ENCODE measurements around the gene EEF1G. TPM values are rescaled to one million over a fixed set of nuclear protein-coding genes. Genes with fewer than 3 reads are reported as not detected.

The EEF1G gene
- total RNA-seq, 1 donor from 2014 or later = 928 TPM

- TF ChIP-seq, protein P1, sequence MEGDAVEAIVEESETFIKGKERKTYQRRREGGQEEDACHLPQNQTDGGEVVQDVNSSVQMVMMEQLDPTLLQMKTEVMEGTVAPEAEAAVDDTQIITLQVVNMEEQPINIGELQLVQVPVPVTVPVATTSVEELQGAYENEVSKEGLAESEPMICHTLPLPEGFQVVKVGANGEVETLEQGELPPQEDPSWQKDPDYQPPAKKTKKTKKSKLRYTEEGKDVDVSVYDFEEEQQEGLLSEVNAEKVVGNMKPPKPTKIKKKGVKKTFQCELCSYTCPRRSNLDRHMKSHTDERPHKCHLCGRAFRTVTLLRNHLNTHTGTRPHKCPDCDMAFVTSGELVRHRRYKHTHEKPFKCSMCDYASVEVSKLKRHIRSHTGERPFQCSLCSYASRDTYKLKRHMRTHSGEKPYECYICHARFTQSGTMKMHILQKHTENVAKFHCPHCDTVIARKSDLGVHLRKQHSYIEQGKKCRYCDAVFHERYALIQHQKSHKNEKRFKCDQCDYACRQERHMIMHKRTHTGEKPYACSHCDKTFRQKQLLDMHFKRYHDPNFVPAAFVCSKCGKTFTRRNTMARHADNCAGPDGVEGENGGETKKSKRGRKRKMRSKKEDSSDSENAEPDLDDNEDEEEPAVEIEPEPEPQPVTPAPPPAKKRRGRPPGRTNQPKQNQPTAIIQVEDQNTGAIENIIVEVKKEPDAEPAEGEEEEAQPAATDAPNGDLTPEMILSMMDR (IDR thresholded peaks at IDR 0.05; ENCODE audit: partially characterized antibody, unreplicated experiment) = no peak
- Mint-ChIP-seq H3K9me3 (ENCODE audit: unreplicated experiment) (no peaks in the 10 kb centered on the region), H3K4me3 (ENCODE audit: unreplicated experiment) (no peak overlapping the region), H3K27me3 (ENCODE audit: unreplicated experiment) (peaks cover 25% of the 10 kb centered on the region), H3K27ac (ENCODE audit: unreplicated experiment) (no peak overlapping the region), H3K4me1 (ENCODE audit: low read depth, unreplicated experiment) (peaks cover 19% of the 10 kb centered on the region), H3K36me3 (ENCODE audit: unreplicated experiment) (no peaks in the 10 kb centered on the region)
- DNase-seq = no peak
These were observed 25.0 kb downstream of the EEF1G start for GRCh38 chr11:62548545-62549335.

- Mint-ChIP-seq H3K4me3 (ENCODE audit: unreplicated experiment) (peak overlapping the region; percentile 58), H3K9me3 (ENCODE audit: unreplicated experiment) (no peaks in the 10 kb centered on the region), H3K4me1 (ENCODE audit: low read depth, unreplicated experiment) (peaks cover 14% of the 10 kb centered on the region), H3K36me3 (ENCODE audit: unreplicated experiment) (no peaks in the 10 kb centered on the region), H3K27ac (ENCODE audit: unreplicated experiment) (no peak overlapping the region), H3K27me3 (ENCODE audit: unreplicated experiment) (peaks cover 28% of the 10 kb centered on the region)
- TF ChIP-seq, protein P1 (IDR thresholded peaks at IDR 0.05; ENCODE audit: partially characterized antibody, unreplicated experiment) = no peak
- DNase-seq = no peak
These were observed 25.9 kb downstream of the EEF1G start for GRCh38 chr11:62547691-62548281.

DNA sequence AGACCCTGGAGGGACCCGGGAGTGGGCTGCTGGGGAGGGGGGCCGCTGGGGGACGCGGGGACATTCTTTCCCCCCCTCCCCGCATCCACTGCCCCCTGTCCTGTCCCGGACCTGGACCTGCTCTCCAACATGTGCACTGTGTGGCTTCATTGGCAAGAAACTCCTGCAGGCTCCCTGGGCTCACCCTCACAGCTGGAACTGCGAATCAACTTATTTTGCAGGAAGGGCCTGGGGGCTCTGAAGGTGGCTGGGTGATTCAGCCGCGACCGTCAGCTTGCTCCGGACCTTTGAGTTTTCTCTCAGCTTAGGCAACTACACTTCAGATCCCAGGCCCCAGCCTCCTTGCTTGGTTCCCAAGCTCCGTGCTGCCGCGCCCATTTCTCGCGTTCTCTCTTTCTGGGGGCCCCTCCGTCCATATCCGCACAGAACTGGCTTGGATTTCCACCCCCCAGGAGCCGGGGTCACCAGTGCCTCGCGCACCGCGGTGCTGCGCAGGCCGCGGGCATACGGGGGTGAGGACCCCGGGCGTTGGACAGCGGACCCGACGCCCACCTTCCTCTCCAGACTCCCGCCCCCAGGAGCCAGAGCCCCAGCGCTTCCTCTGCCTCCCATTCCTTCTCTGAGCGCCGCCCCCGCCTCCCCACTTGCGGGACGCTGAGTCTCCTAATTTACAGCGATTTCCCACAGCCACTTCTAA lies 26.6 kb downstream of the EEF1G start:
- H3K27ac Mint-ChIP-seq (ENCODE audit: unreplicated experiment) = no peak overlapping the region
- peaks cover 9% of the 10 kb centered on the region for H3K4me1 Mint-ChIP-seq (ENCODE audit: low read depth, unreplicated experiment)
- TF ChIP-seq, protein P1 (IDR thresholded peaks at IDR 0.05; ENCODE audit: partially characterized antibody, unreplicated experiment) = peak; percentile 9
- H3K4me3 Mint-ChIP-seq (ENCODE audit: unreplicated experiment) = peak overlapping the region; percentile 63
- H3K27me3 Mint-ChIP-seq (ENCODE audit: unreplicated experiment) = peaks cover 28% of the 10 kb centered on the region
- H3K9me3 Mint-ChIP-seq (ENCODE audit: unreplicated experiment) = no peaks in the 10 kb centered on the region
- DNase-seq = no peak
- H3K36me3 Mint-ChIP-seq (ENCODE audit: unreplicated experiment) = no peaks in the 10 kb centered on the region

DNA sequence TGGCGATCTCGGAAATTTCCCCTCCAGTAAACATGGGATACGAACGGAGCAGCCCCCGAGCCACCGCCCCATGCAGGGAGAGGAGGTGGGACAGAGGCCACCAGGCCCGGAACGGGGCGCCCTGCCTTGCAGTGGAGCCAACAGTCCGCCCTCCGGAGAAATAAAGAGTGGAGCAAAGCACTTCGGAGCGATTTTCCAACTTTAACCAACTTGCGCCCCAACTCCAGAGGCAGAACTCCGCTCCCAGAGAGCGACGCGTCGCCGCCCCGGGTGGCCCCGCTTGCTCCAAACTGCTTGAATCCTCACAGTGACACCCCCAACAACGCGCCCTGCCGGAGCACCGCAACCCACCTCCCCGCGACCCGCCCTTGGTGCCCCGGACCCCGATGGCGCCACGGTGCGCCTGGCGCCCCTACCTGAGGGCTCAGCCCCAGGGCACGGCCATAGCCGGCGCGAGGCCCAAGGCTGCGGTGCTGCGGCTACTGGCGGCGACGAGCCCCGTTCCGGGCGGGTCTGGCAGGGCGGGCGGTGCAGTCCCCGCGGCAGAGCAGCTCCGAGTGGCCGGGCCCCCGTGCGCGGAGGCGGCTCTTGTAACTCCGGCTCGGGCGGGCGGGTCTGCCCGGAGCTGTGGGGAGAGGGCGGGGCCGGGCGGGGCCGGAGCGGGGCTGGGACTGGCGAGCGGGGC lies 27.3 kb downstream of the EEF1G start, which contains the start of gene AHNAK:
TSS of gene AHNAK (minus strand) at position 563 of the 685 bp plus-strand sequence. CDS start 10,708 bp downstream, outside the sequence.
- H3K4me1 Mint-ChIP-seq (ENCODE audit: low read depth, unreplicated experiment) = peaks cover 3% of the 10 kb centered on the region
- peak; percentile 60 for DNase-seq
- H3K27ac Mint-ChIP-seq (ENCODE audit: unreplicated experiment) = no peak within 1 kb of the TSS
- no peaks in the 10 kb centered on the region for H3K36me3 Mint-ChIP-seq (ENCODE audit: unreplicated experiment)
- TF ChIP-seq, protein P1 (IDR thresholded peaks at IDR 0.05; ENCODE audit: partially characterized antibody, unreplicated experiment) = no peak
- H3K4me3 Mint-ChIP-seq (ENCODE audit: unreplicated experiment) = peak within 1 kb of the TSS; percentile 78
- H3K27me3 Mint-ChIP-seq (ENCODE audit: unreplicated experiment) = peaks cover 28% of the 10 kb centered on the region
- H3K9me3 Mint-ChIP-seq (ENCODE audit: unreplicated experiment) = no peaks in the 10 kb centered on the region
